Putamen (tissue), 1 donor: ENCODE data around the gene TRIM66.
"Not testable (repeated sequence)": the region's sequence is repeated elsewhere in the genome, so short reads cannot be mapped to it uniquely, and the experiment has no call there.

Experiments
- DNase-seq: peaks from one replicate; pipeline ENCODE4 v3.0.0-alpha.2; 2016; ENCODE audit warnings: low spot score

The TRIM66 gene

GRCh38 chr11:8690374-8691342 lies 8.2 kb upstream of the TRIM66 start:
- no peak for DNase-seq

GRCh38 chr11:8689726-8690255 lies 7.3 kb upstream of the TRIM66 start:
- DNase-seq, result no peak

GRCh38 chr11:8688414-8689362 lies 6.2 kb upstream of the TRIM66 start:
- DNase-seq, result peak; percentile 97

- no peak for DNase-seq
These were observed 3.9 kb upstream of the TRIM66 start for GRCh38 chr11:8686325-8686724.

GRCh38 chr11:8685820-8686219 lies 3.4 kb upstream of the TRIM66 start:
- DNase-seq, result no peak

- no peak for DNase-seq
These were observed 2.8 kb upstream of the TRIM66 start for GRCh38 chr11:8685306-8685705.

GRCh38 chr11:8684600-8685290 lies 2.3 kb upstream of the TRIM66 start:
- DNase-seq, result no peak

GRCh38 chr11:8683115-8683807 lies 796 bp upstream of the TRIM66 start:
- no peak for DNase-seq

GRCh38 chr11:8681837-8682302 lies 595 bp downstream of the TRIM66 start:
- no peak for DNase-seq

GRCh38 chr11:8679006-8679405 lies 3.5 kb downstream of the TRIM66 start:
- DNase-seq, result no peak

GRCh38 chr11:8676458-8676857 lies 6.0 kb downstream of the TRIM66 start:
- no peak for DNase-seq

GRCh38 chr11:8674859-8675258 lies 7.6 kb downstream of the TRIM66 start:
- DNase-seq, result no peak

- DNase-seq, result no peak
These were observed 10.1 kb downstream of the TRIM66 start for GRCh38 chr11:8672346-8672745.

- DNase-seq, result peak; percentile 17
These were observed 10.8 kb downstream of the TRIM66 start for GRCh38 chr11:8671651-8672062.

GRCh38 chr11:8671193-8671612 lies 11.3 kb downstream of the TRIM66 start:
- peak; percentile 71 for DNase-seq

GRCh38 chr11:8670081-8670480 lies 12.4 kb downstream of the TRIM66 start:
- DNase-seq, result not testable (repeated sequence)

GRCh38 chr11:8665222-8665621 lies 17.2 kb downstream of the TRIM66 start:
- DNase-seq, result no peak

GRCh38 chr11:8661001-8661795 lies 21.3 kb downstream of the TRIM66 start:
- no peak for DNase-seq

GRCh38 chr11:8658321-8659057 lies 24.0 kb downstream of the TRIM66 start:
- DNase-seq, result peak; percentile 10
